T-helper 2 cell treated with Interferon-gamma antibody and Interleukin-4, amounts not matched to agents 100 ng/mL and 5 ng/mL, for 36 hours (primary cell): ENCODE measurements around the gene STARD9. TPM values are rescaled to one million over a fixed set of nuclear protein-coding genes. Genes with fewer than 3 reads are reported as not detected.
"Not testable (repeated sequence)": the region's sequence is repeated elsewhere in the genome, so short reads cannot be mapped to it uniquely, and the experiment has no call there.

Source experiments
- intact Hi-C: fragments of 100-400 bp; cut with micrococcal nuclease; formaldehyde crosslinking; loops from one replicate; pipeline ENCODE4 v1.15.1; 2023
- total RNA-seq: library from RNA; stranded (reverse); gene quantifications from 2 replicates; pipeline ENCODE4 v1.2.3, GENCODE V29; 2022

The STARD9 gene
- total RNA-seq, 1 donor from 2014 or later, result 11.7 TPM

GRCh38 chr15:42584031-42584765, 8.8 kb downstream of the STARD9 start:
- intact Hi-C loops, result no loop called here

GRCh38 chr15:42590619-42591237, 15.3 kb downstream of the STARD9 start:
- intact Hi-C loops, result no loop called here

- intact Hi-C loops, result no loop called here
Measured at GRCh38 chr15:42591238-42591934, 16.0 kb downstream of the STARD9 start.

- intact Hi-C loops, result no loop called here
Measured at GRCh38 chr15:42592716-42593115, 17.3 kb downstream of the STARD9 start.

GRCh38 chr15:42593143-42593542, 17.7 kb downstream of the STARD9 start:
- intact Hi-C loops, result no loop called here

- intact Hi-C loops, result no loop called here
Measured at GRCh38 chr15:42594095-42594494, 18.7 kb downstream of the STARD9 start.

GRCh38 chr15:42595626-42596240, 20.3 kb downstream of the STARD9 start:
- intact Hi-C loops, result no loop called here

GRCh38 chr15:42601316-42601715, 25.9 kb downstream of the STARD9 start:
- intact Hi-C loops, result not testable (repeated sequence)

GRCh38 chr15:42602501-42602900, 27.1 kb downstream of the STARD9 start:
- intact Hi-C loops, result no loop called here

- intact Hi-C loops, result no loop called here
Measured at GRCh38 chr15:42603978-42604377, 28.6 kb downstream of the STARD9 start.

- intact Hi-C loops, result loop anchor here (5.0 kb wide), 1 partner anchor 33 kb away; no protein-coding TSS in a partner anchor
Measured at GRCh38 chr15:42604894-42605744, 29.7 kb downstream of the STARD9 start.

- intact Hi-C loops, result loop anchor here (5.0 kb wide), 1 partner anchor 33 kb away; no protein-coding TSS in a partner anchor
Measured at GRCh38 chr15:42605796-42606195, 30.4 kb downstream of the STARD9 start.

GRCh38 chr15:42608110-42608531, 32.7 kb downstream of the STARD9 start:
- intact Hi-C loops, result loop anchor here (1.0 to 5.0 kb wide), 3 partner anchors 27 to 59 kb away; partner anchors contain the start of genes HAUS2 and LRRC57

- intact Hi-C loops, result loop anchor here (1.0 to 5.0 kb wide), 3 partner anchors 28 to 60 kb away; partner anchors contain the start of genes HAUS2 and LRRC57
Measured at GRCh38 chr15:42608752-42609488, 33.5 kb downstream of the STARD9 start.

GRCh38 chr15:42611532-42611931, 36.1 kb downstream of the STARD9 start:
- intact Hi-C loops, result no loop called here

GRCh38 chr15:42612367-42612912, 37.0 kb downstream of the STARD9 start:
- intact Hi-C loops, result no loop called here

- intact Hi-C loops, result no loop called here
Measured at GRCh38 chr15:42616107-42616506, 40.7 kb downstream of the STARD9 start.

GRCh38 chr15:42619656-42620371, 44.4 kb downstream of the STARD9 start:
- intact Hi-C loops, result no loop called here

- intact Hi-C loops, result no loop called here
Measured at GRCh38 chr15:42621386-42621785, 46.0 kb downstream of the STARD9 start.
